ENCODE measurements around the gene ATXN3L.
"Not testable (repeated sequence)": the region's sequence is repeated elsewhere in the genome, so short reads cannot be mapped to it uniquely, and the experiment has no call there.

The ATXN3L gene

DNA sequence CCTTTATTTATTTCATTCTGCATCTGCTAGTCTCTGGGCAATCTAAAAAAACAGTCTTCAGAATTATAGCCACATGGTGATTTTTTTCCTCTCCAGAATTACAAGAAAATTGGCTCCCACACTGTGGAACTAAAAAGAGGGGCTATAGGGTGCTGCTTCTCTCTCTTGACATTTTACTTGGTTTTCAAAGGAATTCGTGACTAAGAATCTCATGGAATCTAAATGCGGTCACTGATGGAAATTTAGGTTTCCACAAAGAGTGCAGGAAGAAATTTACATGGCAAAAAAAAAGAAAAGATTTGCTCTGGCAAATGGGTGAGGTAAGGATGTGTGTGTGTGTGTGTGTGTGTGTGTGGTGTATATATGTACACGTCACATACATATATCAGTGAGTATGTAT is 10.2 kb downstream of the ATXN3L start:
- TF ChIP-seq, protein P1, sequence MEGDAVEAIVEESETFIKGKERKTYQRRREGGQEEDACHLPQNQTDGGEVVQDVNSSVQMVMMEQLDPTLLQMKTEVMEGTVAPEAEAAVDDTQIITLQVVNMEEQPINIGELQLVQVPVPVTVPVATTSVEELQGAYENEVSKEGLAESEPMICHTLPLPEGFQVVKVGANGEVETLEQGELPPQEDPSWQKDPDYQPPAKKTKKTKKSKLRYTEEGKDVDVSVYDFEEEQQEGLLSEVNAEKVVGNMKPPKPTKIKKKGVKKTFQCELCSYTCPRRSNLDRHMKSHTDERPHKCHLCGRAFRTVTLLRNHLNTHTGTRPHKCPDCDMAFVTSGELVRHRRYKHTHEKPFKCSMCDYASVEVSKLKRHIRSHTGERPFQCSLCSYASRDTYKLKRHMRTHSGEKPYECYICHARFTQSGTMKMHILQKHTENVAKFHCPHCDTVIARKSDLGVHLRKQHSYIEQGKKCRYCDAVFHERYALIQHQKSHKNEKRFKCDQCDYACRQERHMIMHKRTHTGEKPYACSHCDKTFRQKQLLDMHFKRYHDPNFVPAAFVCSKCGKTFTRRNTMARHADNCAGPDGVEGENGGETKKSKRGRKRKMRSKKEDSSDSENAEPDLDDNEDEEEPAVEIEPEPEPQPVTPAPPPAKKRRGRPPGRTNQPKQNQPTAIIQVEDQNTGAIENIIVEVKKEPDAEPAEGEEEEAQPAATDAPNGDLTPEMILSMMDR (IDR thresholded peaks at IDR 0.05): no peak
- no peak for TF ChIP-seq ZFX (IDR thresholded peaks at IDR 0.05; ENCODE audit: borderline replicate concordance)

DNA sequence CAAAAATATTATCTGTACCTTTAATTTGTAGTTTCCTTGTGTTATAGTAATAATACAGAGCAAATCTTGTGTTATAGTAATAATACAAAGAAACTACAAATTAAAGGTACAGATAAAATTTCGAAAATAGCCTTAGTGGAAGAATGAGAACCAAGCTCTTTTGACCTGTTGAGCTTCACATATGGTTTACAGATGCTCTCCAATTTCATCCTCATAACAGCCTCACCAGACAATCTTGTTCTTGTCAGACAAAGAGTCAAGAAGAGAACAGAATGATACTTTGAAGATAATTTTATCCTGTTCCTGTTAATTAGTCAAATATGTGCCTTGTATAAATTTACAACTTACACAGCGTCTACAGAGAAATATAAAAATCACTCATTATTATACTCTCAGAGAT is 12.8 kb downstream of the ATXN3L start:
- H3K27ac ChIP-seq: no peak overlapping the region
- TF ChIP-seq, protein P1 (IDR thresholded peaks at IDR 0.05): no peak
- TF ChIP-seq ZFX (IDR thresholded peaks at IDR 0.05; ENCODE audit: borderline replicate concordance): no peak

More for the DNA sequence above, 10.2 kb downstream of the ATXN3L start:
- no peak overlapping the region for H3K27ac ChIP-seq

DNA sequence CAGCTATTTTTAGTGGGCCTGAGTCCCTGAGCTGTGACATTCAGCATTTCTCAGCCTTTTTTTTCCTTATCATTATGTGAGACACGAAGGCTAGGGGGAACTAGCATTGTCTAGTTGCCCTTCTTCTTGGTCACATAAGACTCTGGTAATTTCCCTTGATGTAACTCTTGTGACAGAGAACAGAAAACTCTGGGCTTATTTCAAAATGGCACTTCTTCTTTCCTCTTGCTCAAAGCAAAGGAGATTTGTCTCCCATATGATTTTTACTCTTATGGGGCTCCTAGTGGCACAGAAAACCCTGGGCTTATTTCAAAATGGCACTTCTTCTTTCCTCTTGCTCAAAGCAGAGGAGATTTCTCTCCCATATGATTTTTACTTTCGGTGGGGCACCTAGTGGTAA is 14.7 kb downstream of the ATXN3L start:
- TF ChIP-seq, protein P1 (IDR thresholded peaks at IDR 0.05): no peak
- no peak overlapping the region for H3K27ac ChIP-seq

DNA sequence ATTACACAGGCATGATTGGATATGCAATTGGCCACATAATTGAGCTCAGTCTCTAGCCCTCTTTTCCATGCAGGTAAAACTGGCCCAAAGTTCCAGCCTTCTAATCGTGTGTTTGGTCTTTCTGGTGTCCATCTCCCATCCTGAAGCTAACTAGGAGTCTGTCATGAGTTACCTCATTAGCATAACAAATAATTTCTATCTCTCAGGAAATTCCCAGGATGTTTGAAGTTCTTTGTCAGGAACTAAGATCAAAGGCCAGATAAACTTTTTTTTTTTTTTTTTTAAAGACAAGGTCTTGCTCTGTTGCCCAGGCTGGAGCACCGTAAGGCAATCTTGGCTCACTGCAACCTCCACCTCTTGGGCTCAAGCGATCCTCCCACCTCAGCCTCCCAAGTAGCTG is 15.8 kb downstream of the ATXN3L start:
- TF ChIP-seq, protein P1 (IDR thresholded peaks at IDR 0.05): no peak
- TF ChIP-seq ZFX (IDR thresholded peaks at IDR 0.05; ENCODE audit: borderline replicate concordance): no peak

DNA sequence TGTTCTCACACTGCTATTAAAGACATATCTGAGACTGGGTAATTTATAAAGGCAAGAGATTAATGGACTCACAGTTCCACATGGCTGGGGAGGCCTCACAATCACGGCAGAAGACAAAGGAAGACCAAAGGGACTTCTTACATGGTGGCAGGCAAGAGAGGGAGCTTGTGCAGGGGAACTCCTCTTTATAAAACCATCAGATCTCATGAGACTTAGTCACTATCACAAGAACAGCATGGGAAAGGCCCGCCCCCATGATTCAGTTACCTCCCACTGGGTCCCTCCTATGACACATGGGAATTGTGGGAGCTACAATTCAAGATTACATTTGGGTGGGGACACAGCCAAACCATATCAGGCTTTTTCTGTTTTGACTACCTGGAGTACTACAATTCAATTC is 16.6 kb downstream of the ATXN3L start:
- not testable (repeated sequence) for H3K27ac ChIP-seq

More for the DNA sequence above, 15.8 kb downstream of the ATXN3L start:
- H3K27ac ChIP-seq: no peak overlapping the region

DNA sequence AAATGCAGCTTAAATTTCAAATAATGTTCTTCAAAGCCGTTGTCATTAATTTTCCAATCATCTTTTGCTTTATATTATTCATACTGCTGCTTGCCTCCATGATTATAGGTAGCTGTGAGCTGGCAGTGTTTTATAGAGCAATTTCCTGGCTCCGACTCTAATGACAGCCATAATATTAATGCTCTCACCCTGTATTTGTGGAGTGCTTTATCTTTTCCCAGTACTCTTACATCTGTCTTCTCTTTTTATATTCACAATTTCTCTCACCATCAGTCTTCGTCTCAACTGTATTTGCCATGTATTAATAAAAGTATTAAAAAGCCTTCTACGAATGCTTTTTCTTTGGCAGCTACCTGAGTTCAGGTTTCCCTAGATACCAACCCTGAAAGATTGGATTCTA is 21.0 kb downstream of the ATXN3L start:
- no peak overlapping the region for H3K27ac ChIP-seq
- TF ChIP-seq, protein P1 (IDR thresholded peaks at IDR 0.05): no peak
- TF ChIP-seq ZFX (IDR thresholded peaks at IDR 0.05; ENCODE audit: borderline replicate concordance): no peak

DNA sequence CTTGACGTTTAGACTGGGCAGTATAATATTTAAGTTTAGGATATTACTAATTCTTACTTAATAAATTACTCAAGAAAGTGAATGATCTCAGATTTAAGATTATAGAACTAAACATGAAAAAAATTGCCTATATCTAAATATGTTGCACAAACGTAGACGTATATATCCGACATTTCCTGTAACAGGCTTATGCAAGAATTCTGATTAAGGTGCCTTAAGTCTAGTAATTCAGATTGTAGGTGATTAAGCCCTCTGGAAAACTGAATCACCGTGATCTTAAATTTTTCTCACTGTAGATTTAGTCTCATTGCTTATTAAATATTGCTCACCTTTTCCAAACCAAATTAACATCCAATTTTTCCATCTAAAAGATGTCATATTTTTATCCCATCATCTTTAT is 24.0 kb downstream of the ATXN3L start:
- H3K27ac ChIP-seq: no peak overlapping the region
- no peak for TF ChIP-seq ZFX (IDR thresholded peaks at IDR 0.05; ENCODE audit: borderline replicate concordance)
- TF ChIP-seq, protein P1 (IDR thresholded peaks at IDR 0.05): no peak

DNA sequence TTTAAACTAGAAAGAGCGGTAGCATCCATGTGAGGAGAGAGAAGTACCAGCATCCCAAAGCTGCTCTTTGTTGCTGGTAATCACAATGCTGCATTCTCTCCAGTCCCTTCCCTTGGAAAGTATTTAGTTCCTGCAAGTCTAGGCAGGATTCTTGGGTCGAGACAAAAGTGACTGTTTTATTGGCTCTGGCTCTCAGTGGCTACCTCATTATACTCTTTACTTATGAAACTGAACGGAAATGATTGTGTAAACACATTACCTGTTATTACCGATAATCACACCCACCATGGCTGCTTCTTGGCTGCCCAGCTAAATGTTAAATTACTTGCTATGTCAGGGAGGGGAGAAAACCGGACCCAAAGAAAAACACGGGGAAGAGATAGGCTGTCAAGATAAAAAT is 26.2 kb downstream of the ATXN3L start:
- TF ChIP-seq, protein P1 (IDR thresholded peaks at IDR 0.05): no peak
- TF ChIP-seq ZFX (IDR thresholded peaks at IDR 0.05; ENCODE audit: borderline replicate concordance): no peak

More for the DNA sequence above, 26.2 kb downstream of the ATXN3L start:
- no peak overlapping the region for H3K27ac ChIP-seq
